GM21786 (cell line): ENCODE results near the gene FAM72A.
"Not testable (repeated sequence)": the region's sequence is repeated elsewhere in the genome, so short reads cannot be mapped to it uniquely, and the experiment has no call there.

ENCODE experiments used
- ATAC-seq: cut with Tn5 transposase; IDR thresholded peaks from one replicate; pipeline ENCODE4 v1.9.1; 2021; ENCODE audit not compliant: unreplicated experiment

Gene FAM72A

DNA sequence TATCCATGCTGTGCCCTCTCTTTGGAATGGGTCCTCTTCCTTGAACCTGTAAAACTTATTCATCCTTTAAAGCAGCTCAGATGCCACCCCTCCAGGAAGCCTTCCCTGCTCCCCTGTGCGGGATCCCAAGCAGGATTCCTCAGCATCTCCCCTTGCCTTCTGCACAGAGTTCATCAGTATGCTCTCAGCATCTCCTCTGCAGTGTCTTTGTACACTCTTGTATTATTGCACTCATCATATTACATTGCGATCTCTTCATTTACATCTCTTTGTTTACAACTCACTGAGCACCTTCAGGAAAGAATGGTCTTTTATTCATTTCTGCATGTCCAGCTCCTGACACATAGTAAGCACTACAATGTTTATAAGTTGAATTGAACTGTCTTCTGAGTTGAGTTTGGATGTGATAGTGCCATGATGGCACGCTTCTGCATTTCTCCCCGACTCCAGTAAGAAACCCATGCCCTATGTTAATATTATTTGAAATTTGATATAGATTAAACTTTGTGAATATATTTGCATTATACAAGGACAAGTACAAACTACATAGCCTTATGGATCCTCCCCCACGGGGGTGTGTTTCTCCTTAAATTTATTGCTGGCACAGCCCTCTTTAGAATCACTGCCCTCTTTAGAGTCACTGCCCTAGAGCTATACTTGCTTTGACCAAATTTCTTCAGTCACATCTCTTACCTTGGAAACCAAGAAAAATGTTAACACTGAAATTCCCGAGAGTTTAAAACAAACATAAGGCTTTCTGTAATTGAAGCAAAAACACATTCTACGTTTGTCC, 13.2 kb upstream of the FAM72A start:
- not testable (repeated sequence) for ATAC-seq

DNA sequence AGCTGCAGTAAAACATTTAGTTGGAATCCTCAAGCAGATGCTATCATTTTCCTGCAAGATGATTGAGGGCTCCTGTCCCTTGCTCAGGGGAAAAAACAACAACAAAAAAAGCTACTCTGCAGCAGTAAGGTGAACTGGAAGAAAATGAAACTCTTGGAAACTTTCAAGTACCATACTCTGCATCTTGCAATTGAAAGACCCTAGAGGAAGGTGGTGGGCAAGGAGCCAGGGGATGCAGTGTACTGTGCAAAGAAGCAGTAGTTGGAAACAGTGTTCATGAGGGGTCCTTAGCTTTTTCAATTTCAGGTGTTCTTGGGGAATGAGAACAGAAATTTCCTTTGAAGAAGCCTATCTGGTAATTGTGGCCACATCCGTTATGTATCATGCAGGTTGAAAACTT, 8.2 kb upstream of the FAM72A start:
- ATAC-seq: not testable (repeated sequence)

DNA sequence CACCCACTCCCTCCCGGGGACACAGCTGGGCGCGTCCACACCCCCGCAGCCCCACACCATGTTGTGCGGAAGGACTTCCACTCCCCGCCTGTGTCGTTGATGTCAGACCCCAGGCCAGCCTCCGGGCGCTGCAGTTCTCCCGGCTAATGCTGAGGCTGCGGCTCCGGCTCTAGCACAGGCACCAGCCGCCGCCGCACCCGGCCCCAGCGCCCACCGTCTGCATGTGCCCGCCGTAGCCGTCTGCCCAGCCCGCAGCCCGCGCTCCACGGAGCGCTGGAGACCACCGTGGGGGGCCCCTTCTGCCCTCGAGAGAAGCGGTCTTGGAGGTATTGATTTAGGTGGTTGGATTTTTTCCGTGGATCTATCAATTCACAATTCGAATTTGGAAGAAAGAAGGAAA, 2.9 kb upstream of the FAM72A start:
- ATAC-seq: not testable (repeated sequence)

DNA sequence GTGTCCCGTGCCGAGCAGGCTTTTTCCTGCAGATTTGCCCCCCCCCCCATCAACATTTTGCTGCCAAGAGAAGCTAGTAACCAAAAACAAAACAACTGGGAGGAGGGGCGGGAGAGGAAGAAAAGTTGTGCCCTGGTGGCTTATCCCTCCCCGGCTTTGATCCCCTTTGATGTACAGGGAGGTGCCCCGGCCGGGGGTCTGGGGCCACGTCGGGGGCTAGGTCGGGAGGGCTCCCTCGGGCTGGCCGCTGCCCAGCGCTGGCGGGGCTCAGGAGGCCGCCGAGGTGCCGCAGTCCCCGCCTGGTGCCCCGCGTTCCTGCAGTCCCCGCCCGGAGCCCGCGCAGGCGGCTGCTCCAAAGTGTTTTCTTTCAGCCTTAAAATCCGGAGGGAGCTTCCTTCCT, 2.2 kb upstream of the FAM72A start:
- not testable (repeated sequence) for ATAC-seq

DNA sequence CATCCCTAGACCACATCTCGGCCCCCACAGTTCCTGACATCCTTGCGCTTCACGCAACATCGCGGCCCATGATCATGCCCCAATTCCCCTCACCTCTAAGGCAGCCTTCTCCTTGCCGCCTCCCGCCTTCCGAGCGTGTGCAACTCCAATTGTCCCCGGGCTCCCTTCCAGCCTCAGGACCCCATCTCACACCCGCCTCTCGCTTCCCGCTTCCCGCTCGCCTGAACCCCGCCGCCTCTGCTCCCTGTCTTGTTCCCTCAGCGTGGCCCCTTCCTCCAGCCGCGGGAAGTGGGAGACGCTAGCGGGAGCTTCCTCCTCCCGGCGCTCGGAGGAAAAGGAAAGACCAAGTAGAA, 1.5 kb upstream of the FAM72A start:
- ATAC-seq: not testable (repeated sequence)

DNA sequence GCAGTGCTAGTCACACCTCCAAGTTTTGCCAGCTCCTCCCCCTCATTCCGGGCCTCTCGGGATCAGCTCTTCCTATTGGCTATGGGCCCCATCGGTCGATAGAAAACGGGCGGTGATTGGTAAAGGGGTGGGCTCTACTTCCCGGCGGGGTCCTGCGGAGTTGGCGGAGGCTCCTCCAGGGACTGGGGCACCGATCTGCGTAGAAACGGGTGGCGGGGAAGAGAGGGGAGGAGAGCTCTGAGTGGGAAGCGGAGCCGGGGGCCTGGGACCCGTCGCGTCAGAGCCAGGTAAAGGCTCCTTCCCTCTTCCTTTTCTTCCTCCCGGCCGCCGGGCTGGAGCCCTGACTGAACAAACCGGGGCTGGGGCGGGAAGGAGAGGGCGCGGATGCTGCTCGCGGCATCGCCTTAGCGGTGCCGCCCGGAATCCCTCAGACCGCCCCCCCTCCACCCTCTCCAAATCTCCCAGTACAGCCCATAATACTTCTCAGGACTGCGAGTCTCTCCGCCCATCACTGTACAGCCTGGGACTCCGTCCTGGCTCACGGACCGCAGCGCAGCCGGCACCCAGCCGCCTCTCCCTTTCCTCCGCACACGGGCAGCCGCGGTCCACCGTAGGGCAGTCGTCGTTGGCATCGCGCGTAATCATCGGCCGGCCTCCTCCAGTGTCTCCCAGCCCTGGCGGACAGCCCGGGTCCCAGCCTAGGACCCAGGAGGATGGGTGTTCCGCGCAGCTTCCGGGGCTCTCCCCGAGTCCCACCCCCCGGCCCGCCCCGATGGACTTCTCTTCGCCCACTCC, 922 bp upstream of the FAM72A start, which contains the start of gene SRGAP2:
TSS of gene SRGAP2 (plus strand) at position 178 of the 795 bp plus-strand sequence. CDS start 2,430 bp downstream, outside the sequence.
- not testable (repeated sequence) for ATAC-seq

DNA sequence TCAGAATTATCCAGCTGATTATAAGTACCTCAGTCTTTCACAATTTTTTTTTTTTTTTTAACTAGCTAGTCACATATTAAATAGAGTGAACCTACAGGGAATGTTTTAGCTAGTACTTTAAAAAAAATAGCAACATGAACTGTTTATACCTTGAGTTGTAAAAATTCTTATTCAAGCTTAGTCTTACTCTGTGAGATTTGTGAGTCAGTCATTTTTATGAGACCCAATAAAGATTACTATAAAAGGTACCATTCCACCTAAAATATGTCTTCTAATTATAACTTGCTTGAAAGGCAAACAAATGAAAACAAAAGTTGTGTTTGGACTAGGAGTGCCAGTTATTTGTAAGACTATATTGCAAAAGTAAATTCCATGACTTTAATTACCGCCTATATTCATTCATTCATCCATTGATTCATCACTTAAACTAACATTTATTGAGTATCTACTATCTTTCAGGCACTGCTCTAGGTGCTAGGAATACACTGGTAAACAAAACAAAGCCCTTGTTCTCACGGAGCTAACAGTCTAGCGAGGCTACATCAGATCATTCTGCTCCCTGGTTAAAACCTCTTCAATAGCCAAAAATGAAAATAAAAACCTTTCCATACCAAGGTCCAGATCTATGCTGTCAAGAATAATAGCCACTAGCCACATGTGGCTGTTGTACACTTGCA, 5.8 kb downstream of the FAM72A start:
- not testable (repeated sequence) for ATAC-seq

DNA sequence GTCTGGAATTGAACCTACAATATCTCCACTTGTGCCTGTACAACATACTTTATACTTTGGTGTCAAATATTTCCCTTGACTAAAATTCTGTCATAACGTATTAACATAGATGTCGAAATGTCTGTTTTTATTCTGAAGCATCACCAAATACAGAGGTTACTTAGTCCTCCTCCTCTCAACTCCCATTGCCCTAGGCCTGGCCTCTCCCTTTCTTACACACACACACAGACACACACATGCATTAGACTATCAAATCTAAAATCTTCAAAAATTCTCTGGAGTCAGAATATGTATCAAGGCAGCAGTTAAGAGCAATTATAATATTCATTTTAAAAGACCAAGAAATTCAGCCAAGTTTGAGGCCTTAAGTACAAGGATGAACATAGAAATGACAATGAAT, 7.5 kb downstream of the FAM72A start:
- ATAC-seq: not testable (repeated sequence)

GRCh38 chr1:206186826-206187225, 15.8 kb downstream of the FAM72A start:
- not testable (repeated sequence) for ATAC-seq

DNA sequence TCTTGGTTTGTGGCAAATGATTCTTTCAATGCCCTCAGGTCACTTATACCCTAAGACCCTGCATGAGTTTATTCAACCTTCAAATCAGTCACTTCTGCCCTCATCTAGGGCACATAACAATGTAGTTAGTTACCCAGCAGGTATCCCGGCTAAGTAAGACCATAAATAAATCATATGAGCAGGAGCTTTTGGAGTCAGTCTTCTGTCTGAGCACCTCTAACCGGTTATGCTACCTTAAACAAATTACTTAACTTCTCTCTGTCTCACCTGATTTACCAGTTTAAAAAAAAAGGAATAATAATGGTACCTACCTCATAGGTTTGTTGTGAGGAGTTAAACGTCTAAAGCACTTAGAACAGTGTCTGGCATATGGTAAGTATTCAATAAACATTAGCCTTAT, 16.9 kb downstream of the FAM72A start:
- not testable (repeated sequence) for ATAC-seq

DNA sequence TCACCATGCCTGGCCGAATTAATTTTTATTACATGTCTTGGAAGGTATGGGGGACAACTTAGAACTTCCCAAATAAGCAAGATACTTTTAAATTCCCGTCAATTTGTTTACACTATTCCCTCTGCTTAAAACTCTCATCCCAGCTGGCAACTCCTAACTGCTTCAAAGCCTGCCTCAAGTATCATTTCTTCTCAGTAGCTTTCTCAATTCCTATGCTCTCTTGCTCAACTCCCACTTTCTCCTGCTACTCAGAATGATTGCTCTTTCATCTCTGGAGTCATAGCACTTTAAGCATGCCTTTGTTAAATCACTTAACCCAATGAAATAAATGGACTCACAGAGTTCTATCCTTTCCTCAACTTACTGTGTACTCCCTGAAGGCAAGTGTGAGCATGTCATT, 18.9 kb downstream of the FAM72A start:
- not testable (repeated sequence) for ATAC-seq

GRCh38 chr1:206182368-206183317, 20.0 kb downstream of the FAM72A start:
- not testable (repeated sequence) for ATAC-seq

- ATAC-seq: not testable (repeated sequence)
Observed at GRCh38 chr1:206179666-206180065, 23.0 kb downstream of the FAM72A start.

DNA sequence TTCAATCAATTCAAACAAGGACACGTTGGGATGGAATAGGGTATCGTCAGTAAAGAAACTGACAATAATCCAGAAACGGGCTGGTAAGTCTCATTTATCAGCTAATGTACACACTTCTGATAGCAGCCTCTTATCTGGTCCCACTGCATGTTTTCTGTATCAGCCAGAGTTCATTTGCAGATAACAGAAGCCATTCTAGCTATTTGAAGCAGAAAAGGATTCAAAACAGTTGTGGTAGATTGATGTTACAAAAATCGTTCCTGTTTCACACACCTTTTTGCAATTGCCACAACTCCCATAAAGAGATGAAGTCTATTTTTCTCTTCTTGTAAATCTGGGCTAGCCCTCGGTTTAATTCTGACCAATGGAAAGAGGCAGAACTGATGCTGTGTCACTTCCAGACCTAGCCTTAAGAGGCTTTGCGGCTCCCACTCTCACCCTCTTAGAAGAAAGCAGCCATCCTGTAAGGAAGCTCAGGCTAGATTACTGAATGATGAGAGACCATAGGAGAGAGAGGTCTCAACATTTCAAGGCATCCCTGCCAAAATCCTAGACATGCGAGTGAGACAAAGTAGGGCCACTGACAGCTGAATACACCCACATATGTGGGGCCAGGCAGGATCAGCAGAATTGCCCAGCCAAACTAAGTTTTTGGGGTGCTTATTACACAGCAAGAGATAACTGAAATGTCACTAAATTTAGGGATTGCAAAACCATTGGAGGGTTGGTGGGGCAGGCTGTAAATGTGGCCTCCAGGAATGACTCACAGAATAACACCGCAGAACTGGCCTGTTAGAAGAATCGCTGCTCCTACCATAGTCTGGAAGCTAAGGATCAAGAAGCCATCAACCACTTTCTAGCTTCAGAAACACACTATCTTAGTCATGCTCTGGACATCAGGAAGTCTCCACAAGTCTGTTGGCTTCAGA, 24.3 kb downstream of the FAM72A start:
- not testable (repeated sequence) for ATAC-seq

DNA sequence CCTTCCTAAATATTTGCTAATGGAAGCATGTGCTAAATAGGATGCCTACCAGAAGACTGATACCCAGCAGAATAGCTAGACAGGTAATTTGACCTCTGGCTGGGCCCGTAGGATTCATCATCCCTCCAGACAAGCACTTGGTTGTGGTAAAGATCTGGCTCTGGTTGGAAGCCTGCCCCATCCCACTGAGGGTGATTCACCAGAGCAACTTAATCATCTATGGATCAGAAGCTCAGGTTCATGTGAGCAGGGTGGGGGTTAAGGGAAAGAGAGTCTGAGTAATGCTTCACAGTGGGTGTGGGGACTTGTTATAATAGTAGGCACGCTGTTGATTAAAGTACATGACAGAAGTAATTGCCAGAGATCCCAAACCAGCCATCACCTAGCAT, 26.5 kb downstream of the FAM72A start:
- ATAC-seq: not testable (repeated sequence)

- not testable (repeated sequence) for ATAC-seq
Observed at GRCh38 chr1:206175459-206176113, 27.1 kb downstream of the FAM72A start.

DNA sequence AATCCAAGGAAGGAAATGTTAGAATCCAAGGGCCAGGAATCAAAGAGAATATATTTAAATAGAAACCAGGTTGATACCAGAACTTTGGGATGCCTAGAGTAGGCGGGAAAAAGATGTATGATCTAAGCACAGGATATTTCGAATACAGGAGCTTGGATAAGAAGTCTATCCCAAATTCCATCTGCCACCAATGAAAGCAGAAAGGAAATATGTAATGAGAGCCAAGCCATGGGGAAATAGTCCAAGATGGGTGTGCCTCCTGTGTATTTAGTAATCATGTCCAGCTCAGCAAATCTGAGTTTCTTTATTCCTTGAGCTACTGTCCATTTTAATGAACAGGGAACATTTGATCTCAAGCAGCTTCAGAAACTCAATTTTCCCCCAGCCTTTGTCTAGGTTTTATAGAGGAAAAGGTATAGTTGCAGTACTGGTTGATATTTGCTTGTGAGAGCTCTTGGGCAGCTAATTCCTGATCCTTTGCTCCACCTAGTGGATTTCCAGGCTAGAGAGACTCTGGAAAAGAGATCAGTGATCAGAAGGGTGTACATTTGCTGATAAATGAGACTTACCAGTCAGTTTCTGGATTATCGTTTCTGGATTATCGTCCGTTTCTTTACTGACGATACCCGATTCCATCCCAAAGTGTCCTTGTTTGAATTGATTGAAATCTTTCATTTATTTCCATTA, 28.3 kb downstream of the FAM72A start:
- not testable (repeated sequence) for ATAC-seq

- not testable (repeated sequence) for ATAC-seq
Observed at GRCh38 chr1:206173110-206173719, 29.4 kb downstream of the FAM72A start.
